Glutamatergic neuron (in vitro differentiated cells): ENCODE data around the gene BICDL2. TPM values are rescaled to one million over a fixed set of nuclear protein-coding genes. Genes with fewer than 3 reads are reported as not detected.

Experiments
- DNase-seq: peaks from one replicate; pipeline ENCODE4 v3.0.0; 2022
- H3K27ac Mint-ChIP-seq: one replicate; pipeline ENCODE4 v1.8.0; 2020; ENCODE audit warnings: mild to moderate bottlenecking, mixed read lengths, inconsistent platforms; ENCODE audit not compliant: unreplicated experiment
- H3K27me3 Mint-ChIP-seq: one replicate; pipeline ENCODE4 v1.8.0; 2020; ENCODE audit warnings: mild to moderate bottlenecking, moderate library complexity, mixed read lengths, inconsistent platforms; ENCODE audit not compliant: unreplicated experiment
- H3K36me3 Mint-ChIP-seq: one replicate; pipeline ENCODE4 v1.8.0; 2020; ENCODE audit warnings: mild to moderate bottlenecking, mixed read lengths, inconsistent platforms; ENCODE audit not compliant: unreplicated experiment
- H3K4me1 Mint-ChIP-seq: one replicate; pipeline ENCODE4 v1.8.0; 2020; ENCODE audit warnings: mild to moderate bottlenecking, low read depth, mixed read lengths, inconsistent platforms; ENCODE audit not compliant: unreplicated experiment
- H3K4me3 Mint-ChIP-seq: one replicate; pipeline ENCODE4 v1.8.0; 2020; ENCODE audit warnings: mild to moderate bottlenecking, mixed read lengths, inconsistent platforms; ENCODE audit not compliant: unreplicated experiment
- H3K9me3 Mint-ChIP-seq: one replicate; pipeline ENCODE4 v1.8.0; 2020; ENCODE audit warnings: mild to moderate bottlenecking, moderate library complexity, mixed read lengths, inconsistent platforms; ENCODE audit not compliant: unreplicated experiment
- total RNA-seq: library from RNA; stranded (reverse); fragmentation: NEBNext Ultra II Directional; extraction: Animal tissue kit (Norgen Biotek cat#: 25700); gene quantifications from one replicate; pipeline ENCODE4 v1.2.1, GENCODE V29; 2021; ENCODE audit not compliant: unreplicated experiment
- TF ChIP-seq, protein P1 (sequence below): fragments of 200-600 bp; sonication (generic); IDR thresholded peaks from one replicate; pipeline ENCODE4 v1.5.0; 2021; ENCODE audit not compliant: partially characterized antibody, unreplicated experiment

BICDL2 gene
- total RNA-seq, 1 donor from 2014 or later: not detected

DNA sequence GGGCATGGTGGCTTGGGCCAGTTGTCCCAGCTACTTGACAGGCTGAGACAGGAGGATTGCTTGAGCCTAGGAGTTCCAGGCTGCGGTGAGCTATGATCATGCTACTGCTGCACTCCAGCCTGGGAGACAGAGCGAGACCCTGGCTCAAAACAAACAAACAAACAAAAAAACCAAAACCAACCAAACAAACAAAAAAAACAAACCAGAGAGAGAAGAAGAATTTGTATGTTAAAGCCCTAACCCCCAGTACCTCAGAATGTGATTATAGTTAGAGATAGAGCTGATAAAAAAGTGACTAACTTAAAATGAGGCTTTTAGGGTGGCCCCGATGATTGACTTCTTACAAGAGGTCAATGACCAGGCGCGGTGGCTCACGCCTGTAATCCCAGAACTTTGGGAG is 8.0 kb upstream of the BICDL2 start:
- TF ChIP-seq, protein P1, sequence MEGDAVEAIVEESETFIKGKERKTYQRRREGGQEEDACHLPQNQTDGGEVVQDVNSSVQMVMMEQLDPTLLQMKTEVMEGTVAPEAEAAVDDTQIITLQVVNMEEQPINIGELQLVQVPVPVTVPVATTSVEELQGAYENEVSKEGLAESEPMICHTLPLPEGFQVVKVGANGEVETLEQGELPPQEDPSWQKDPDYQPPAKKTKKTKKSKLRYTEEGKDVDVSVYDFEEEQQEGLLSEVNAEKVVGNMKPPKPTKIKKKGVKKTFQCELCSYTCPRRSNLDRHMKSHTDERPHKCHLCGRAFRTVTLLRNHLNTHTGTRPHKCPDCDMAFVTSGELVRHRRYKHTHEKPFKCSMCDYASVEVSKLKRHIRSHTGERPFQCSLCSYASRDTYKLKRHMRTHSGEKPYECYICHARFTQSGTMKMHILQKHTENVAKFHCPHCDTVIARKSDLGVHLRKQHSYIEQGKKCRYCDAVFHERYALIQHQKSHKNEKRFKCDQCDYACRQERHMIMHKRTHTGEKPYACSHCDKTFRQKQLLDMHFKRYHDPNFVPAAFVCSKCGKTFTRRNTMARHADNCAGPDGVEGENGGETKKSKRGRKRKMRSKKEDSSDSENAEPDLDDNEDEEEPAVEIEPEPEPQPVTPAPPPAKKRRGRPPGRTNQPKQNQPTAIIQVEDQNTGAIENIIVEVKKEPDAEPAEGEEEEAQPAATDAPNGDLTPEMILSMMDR: no peak
- peaks cover 6% of the 10 kb centered on the region for H3K36me3 Mint-ChIP-seq
- H3K9me3 Mint-ChIP-seq: peaks cover 10% of the 10 kb centered on the region
- H3K4me1 Mint-ChIP-seq: no peaks in the 10 kb centered on the region
- peaks cover 19% of the 10 kb centered on the region for H3K27me3 Mint-ChIP-seq
- no peak overlapping the region for H3K27ac Mint-ChIP-seq
- H3K4me3 Mint-ChIP-seq: peak overlapping the region; percentile 80
- DNase-seq: no peak

DNA sequence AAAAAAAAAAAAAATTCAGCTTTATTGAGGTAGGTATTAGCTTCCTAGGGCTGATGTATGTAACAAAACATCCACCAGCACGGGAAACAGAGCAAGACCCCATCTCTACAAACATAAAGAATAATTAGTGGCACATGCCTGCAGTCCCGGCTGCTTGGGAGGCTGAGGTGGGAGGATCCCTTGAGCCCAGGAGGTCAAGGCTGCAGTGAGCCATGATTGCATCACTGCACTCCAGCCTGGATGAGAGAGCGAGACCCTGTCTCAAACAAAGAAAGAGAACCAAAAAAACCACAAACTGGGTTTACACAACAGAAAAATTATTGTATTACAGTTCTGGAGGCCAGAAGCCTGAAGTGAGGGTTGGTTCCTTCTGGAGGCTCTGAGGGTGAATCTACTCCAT is 5.6 kb upstream of the BICDL2 start:
- Mint-ChIP-seq H3K9me3 (peaks cover 6% of the 10 kb centered on the region), H3K4me1 (no peaks in the 10 kb centered on the region), H3K4me3 (no peak overlapping the region), H3K36me3 (no peaks in the 10 kb centered on the region), H3K27me3 (peaks cover 18% of the 10 kb centered on the region), H3K27ac (no peak overlapping the region)
- no peak for DNase-seq
- TF ChIP-seq, protein P1: no peak

DNA sequence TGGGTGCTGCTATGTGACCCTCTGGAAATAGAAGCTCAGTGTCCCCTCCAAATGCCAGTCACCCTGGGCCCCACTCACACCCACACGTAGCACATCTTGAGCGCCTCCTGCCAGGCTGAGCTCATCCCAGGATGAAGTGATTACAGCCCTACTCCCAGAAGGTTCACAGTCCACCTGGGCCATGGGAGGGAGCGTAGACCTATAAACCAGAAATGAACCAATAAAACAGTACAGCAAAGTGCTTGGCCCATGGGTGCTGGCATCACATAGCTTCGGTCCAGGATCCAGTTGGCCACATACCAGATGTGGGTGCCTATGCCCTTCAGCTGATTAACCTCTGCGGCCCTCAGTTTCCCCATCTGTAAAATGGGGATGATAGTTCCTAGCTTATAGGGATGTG is 2.2 kb upstream of the BICDL2 start:
- no peaks in the 10 kb centered on the region for H3K36me3 Mint-ChIP-seq
- no peak overlapping the region for H3K4me3 Mint-ChIP-seq
- H3K27ac Mint-ChIP-seq: no peak overlapping the region
- H3K4me1 Mint-ChIP-seq: peaks cover 5% of the 10 kb centered on the region
- no peak for DNase-seq
- peaks cover 18% of the 10 kb centered on the region for H3K27me3 Mint-ChIP-seq
- TF ChIP-seq, protein P1: no peak
- H3K9me3 Mint-ChIP-seq: no peaks in the 10 kb centered on the region

DNA sequence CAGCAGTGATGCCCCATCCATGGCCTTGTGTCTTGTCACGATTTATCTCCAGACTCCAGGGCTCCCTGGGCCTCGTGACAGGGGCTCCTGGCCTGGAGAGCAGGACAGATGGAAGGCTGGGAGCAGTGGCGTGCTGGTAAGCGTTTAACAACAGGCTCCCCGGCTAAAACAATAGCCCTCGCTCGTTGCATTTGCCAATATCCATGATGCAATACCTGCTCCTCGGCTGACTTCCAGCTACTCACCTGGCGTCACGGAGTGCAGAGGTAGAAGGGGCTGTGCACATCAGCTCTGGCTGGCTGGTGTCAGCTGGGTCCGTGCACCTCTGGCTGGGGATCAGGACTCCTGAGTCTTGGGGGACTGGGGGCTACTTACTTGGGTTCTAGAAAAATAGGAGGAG is 1.5 kb upstream of the BICDL2 start:
- no peak overlapping the region for H3K4me3 Mint-ChIP-seq
- H3K27me3 Mint-ChIP-seq: peaks cover 18% of the 10 kb centered on the region
- no peak for DNase-seq
- peaks cover 5% of the 10 kb centered on the region for H3K4me1 Mint-ChIP-seq
- no peak overlapping the region for H3K27ac Mint-ChIP-seq
- TF ChIP-seq, protein P1: no peak
- no peaks in the 10 kb centered on the region for H3K36me3 Mint-ChIP-seq
- no peaks in the 10 kb centered on the region for H3K9me3 Mint-ChIP-seq

DNA sequence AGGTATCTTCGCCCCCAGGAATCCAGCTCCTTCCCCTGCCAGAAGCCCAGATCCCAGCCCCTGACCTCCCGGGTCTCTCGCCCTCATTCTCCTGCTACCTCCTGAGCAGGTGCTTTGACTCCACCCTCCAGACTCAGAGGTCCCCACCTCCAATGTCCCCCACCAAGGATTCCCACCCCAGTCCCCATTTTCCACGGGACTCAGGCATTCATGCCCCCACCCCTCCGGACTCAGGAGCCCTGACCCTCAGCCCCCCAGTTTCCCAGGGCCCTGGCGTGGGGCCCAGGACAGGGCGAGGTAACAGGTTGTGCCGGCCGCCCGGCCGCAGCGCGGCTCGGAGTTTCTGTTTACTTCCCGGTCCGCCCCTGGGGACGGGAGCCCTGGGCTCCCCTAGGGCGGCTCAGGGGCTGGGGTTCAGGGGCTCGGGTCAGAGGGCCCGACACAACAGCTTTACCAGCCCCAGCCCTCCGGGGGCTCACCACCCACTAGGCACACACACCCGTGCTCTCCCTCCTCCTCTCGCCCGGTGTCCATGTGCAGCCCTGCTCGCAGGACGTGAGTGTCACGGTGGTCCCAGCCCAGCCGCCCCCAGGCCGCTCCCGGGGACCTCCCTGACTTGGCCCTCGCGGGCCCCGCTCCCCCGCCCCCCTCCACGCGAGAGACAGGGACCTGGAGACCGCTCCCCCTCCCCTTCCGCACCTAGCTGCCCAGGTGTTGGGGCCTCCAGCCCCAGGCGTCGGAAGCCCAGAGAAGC is 595 bp downstream of the BICDL2 start:
- Mint-ChIP-seq H3K27me3 (peaks cover 19% of the 10 kb centered on the region), H3K4me3 (no peak overlapping the region), H3K36me3 (no peaks in the 10 kb centered on the region), H3K4me1 (peaks cover 5% of the 10 kb centered on the region), H3K27ac (no peak overlapping the region), H3K9me3 (no peaks in the 10 kb centered on the region)
- TF ChIP-seq, protein P1: no peak
- no peak for DNase-seq
